Caco-2 (cell line): ENCODE measurements around the gene KLF3. TPM values are rescaled to one million over a fixed set of nuclear protein-coding genes. Genes with fewer than 3 reads are reported as not detected.

Experiments
- BruUV-seq: library from RNA; stranded (reverse); fragments of 400-500 nt; replicated peaks from 2 replicates; lab custom pipeline; 2021; lab: Mats Ljungman, UMichigan
- CTCF ChIA-PET: fragments of 300-600 bp; sonication (Branson Sonifier 250); formaldehyde crosslinking; loops from one replicate; lab custom pipeline; 2022; ENCODE audit warnings: antibody characterized with exemption; lab: Charles Lee
- POLR2A ChIA-PET: fragments of 300-600 bp; sonication (Branson Sonifier 250); formaldehyde crosslinking; loops from one replicate; lab custom pipeline; 2022; ENCODE audit warnings: antibody characterized with exemption; lab: Charles Lee
- DNase-seq, 2 experiments: peaks; one replicate each; pipeline versions ENCODE4 v3.0.0 to v3.0.0-alpha.2; 2020 to 2022
- H3K27me3 ChIP-seq: replicated peaks from 2 replicates; pipeline ENCODE4 v1.6.0; 2011; ENCODE audit warnings: low read length; ENCODE audit not compliant: control insufficient read depth, insufficient read depth
- H3K36me3 ChIP-seq: 2 replicates; pipeline ENCODE4 v1.5.1; 2011; ENCODE audit warnings: low read length; ENCODE audit not compliant: control insufficient read depth, insufficient read depth
- H3K4me1 ChIP-seq: fragments of 250-450 bp; sonication (Bioruptor Pico); 2 replicates; pipeline ENCODE4 v1.5.1; 2020; ENCODE audit warnings: mild to moderate bottlenecking
- H3K4me3 ChIP-seq: 2 replicates; pipeline ENCODE4 v1.5.1; 2011; ENCODE audit warnings: low read depth, mild to moderate bottlenecking, control low read depth, low read length
- H3K9me3 ChIP-seq: fragments of 250-450 bp; sonication (Bioruptor Pico); 2 replicates; pipeline ENCODE4 v1.5.1; 2020; ENCODE audit warnings: mild to moderate bottlenecking, moderate library complexity
- H3K27ac Mint-ChIP-seq: one replicate; pipeline ENCODE4 v1.8.0; 2022; ENCODE audit warnings: mixed read lengths; ENCODE audit not compliant: unreplicated experiment
- H3K27me3 Mint-ChIP-seq: one replicate; pipeline ENCODE4 v1.8.0; 2022; ENCODE audit warnings: mixed read lengths; ENCODE audit not compliant: insufficient read depth, unreplicated experiment
- H3K36me3 Mint-ChIP-seq: one replicate; pipeline ENCODE4 v1.8.0; 2022; ENCODE audit warnings: mild to moderate bottlenecking, mixed read lengths; ENCODE audit not compliant: insufficient read depth, unreplicated experiment
- H3K4me1 Mint-ChIP-seq: one replicate; pipeline ENCODE4 v1.8.0; 2022; ENCODE audit warnings: low read depth, mixed read lengths; ENCODE audit not compliant: unreplicated experiment
- H3K4me3 Mint-ChIP-seq: one replicate; pipeline ENCODE4 v1.8.0; 2022; ENCODE audit warnings: mild to moderate bottlenecking, moderate library complexity, mixed read lengths; ENCODE audit not compliant: unreplicated experiment
- H3K9me3 Mint-ChIP-seq: one replicate; pipeline ENCODE4 v1.8.0; 2022; ENCODE audit warnings: mixed read lengths; ENCODE audit not compliant: unreplicated experiment
- intact Hi-C: fragments of 100-400 bp; cut with micrococcal nuclease; formaldehyde crosslinking; loops from one replicate; pipeline ENCODE4 v1.10.0; 2022; ENCODE audit not compliant: unreplicated experiment
- total RNA-seq: library from RNA; stranded (reverse); gene quantifications from 2 replicates; pipeline ENCODE4 v1.2.3, GENCODE V29; 2022
- TF ChIP-seq, protein P1 (sequence below), 2 experiments: fragments of 200-600 bp in 1 of 2; IDR thresholded peaks; 1 replicate in 1 of 2; 2 replicates in 1 of 2; pipeline versions ENCODE4 v1.5.1 to v1.8.0; 2011 to 2022; ENCODE audit warnings: antibody characterized with exemption in 1 of 2, control low read depth in 1 of 2, inconsistent platforms in 1 of 2, low read depth in 1 of 2, low read length in 1 of 2, mild to moderate bottlenecking in 1 of 2, moderate library complexity in 1 of 2; ENCODE audit not compliant: insufficient read depth in 1 of 2, severe bottlenecking in 1 of 2, unreplicated experiment in 1 of 2

Gene KLF3
- total RNA-seq, 1 experiment from 2014 or later = 34.8 TPM

DNA sequence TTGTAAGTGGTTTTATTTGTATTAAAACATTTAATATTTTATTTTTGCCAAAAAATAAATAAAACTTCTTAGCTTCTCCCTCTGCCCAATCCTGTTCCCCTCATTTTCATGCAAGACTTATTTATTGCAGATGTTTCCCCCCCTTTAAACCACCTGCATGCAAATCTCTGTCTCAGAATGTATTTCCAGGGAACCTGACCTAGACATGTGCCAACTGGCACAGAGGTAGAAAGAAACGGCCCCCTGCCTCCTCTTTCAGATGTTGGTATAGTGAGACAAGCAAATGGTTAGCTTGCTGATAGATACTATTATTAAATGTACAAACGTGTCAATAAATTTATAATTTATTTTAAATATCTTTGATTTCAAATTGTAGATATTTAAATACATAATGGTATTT lies 47.1 kb downstream of the KLF3 start:
- Histone ChIP-seq H3K36me3 (no peaks in the 10 kb centered on the region), H3K4me1 (no peaks in the 10 kb centered on the region), H3K27me3 (no peaks in the 10 kb centered on the region), H3K4me3 (no peak overlapping the region), H3K9me3 (peaks cover 3% of the 10 kb centered on the region; the same call in 1 of the 2 replicates)
- Mint-ChIP-seq H3K36me3 (no peaks in the 10 kb centered on the region), H3K27ac (no peak overlapping the region), H3K4me3 (no peak overlapping the region), H3K4me1 (no peaks in the 10 kb centered on the region), H3K9me3 (peaks cover 22% of the 10 kb centered on the region), H3K27me3 (no peaks in the 10 kb centered on the region)
- ChIA-PET CTCF (no interaction called here), POLR2A (no interaction called here)
- BruUV-seq = no TSS peak
- intact Hi-C loops = no loop called here
- DNase-seq = no peak
- TF ChIP-seq, protein P1, sequence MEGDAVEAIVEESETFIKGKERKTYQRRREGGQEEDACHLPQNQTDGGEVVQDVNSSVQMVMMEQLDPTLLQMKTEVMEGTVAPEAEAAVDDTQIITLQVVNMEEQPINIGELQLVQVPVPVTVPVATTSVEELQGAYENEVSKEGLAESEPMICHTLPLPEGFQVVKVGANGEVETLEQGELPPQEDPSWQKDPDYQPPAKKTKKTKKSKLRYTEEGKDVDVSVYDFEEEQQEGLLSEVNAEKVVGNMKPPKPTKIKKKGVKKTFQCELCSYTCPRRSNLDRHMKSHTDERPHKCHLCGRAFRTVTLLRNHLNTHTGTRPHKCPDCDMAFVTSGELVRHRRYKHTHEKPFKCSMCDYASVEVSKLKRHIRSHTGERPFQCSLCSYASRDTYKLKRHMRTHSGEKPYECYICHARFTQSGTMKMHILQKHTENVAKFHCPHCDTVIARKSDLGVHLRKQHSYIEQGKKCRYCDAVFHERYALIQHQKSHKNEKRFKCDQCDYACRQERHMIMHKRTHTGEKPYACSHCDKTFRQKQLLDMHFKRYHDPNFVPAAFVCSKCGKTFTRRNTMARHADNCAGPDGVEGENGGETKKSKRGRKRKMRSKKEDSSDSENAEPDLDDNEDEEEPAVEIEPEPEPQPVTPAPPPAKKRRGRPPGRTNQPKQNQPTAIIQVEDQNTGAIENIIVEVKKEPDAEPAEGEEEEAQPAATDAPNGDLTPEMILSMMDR (IDR thresholded peaks at IDR 0.05; ENCODE audit: insufficient read depth in 1 of 2, low read depth in 1 of 2, low read length in 1 of 2, severe bottlenecking in 1 of 2, unreplicated experiment in 1 of 2) = no peak

GRCh38 chr4:38715050-38715449 lies 51.1 kb downstream of the KLF3 start:
- Histone ChIP-seq H3K4me1 (no peaks in the 10 kb centered on the region), H3K4me3 (no peak overlapping the region), H3K9me3 (peaks cover 3% of the 10 kb centered on the region; the same call in 1 of the 2 replicates), H3K36me3 (no peaks in the 10 kb centered on the region), H3K27me3 (no peaks in the 10 kb centered on the region)
- Mint-ChIP-seq H3K4me3 (no peak overlapping the region), H3K27me3 (no peaks in the 10 kb centered on the region), H3K9me3 (peaks cover 22% of the 10 kb centered on the region), H3K27ac (no peak overlapping the region), H3K36me3 (no peaks in the 10 kb centered on the region), H3K4me1 (no peaks in the 10 kb centered on the region)
- ChIA-PET POLR2A (no interaction called here), CTCF (no interaction called here)
- TF ChIP-seq, protein P1 (IDR thresholded peaks at IDR 0.05; ENCODE audit: insufficient read depth in 1 of 2, low read depth in 1 of 2, low read length in 1 of 2, severe bottlenecking in 1 of 2, unreplicated experiment in 1 of 2) = no peak
- BruUV-seq = no TSS peak
- DNase-seq = no peak
- intact Hi-C loops = no loop called here

- Mint-ChIP-seq H3K27ac (no peak overlapping the region), H3K36me3 (no peaks in the 10 kb centered on the region), H3K4me3 (no peak overlapping the region), H3K4me1 (no peaks in the 10 kb centered on the region), H3K27me3 (no peaks in the 10 kb centered on the region), H3K9me3 (peaks cover 22% of the 10 kb centered on the region)
- intact Hi-C loops = no loop called here
- no peaks in the 10 kb centered on the region for H3K36me3 ChIP-seq
- no peaks in the 10 kb centered on the region for H3K4me1 ChIP-seq
- no TSS peak for BruUV-seq
- POLR2A ChIA-PET = no interaction called here
- TF ChIP-seq, protein P1 (IDR thresholded peaks at IDR 0.05; ENCODE audit: insufficient read depth in 1 of 2, low read depth in 1 of 2, low read length in 1 of 2, severe bottlenecking in 1 of 2, unreplicated experiment in 1 of 2) = no peak
- no peaks in the 10 kb centered on the region for H3K27me3 ChIP-seq
- DNase-seq = no peak
- peaks cover 3% of the 10 kb centered on the region; the same call in 1 of the 2 replicates for H3K9me3 ChIP-seq
- H3K4me3 ChIP-seq = no peak overlapping the region
- CTCF ChIA-PET = no interaction called here
These were observed 52.3 kb downstream of the KLF3 start for GRCh38 chr4:38716256-38716655.
